Choroid plexus epithelial cell (primary cell): ENCODE data around the gene C1QTNF5.

Source experiments
- DNase-seq: peaks from one replicate; pipeline ENCODE4 v3.0.0-alpha.2; 2010; ENCODE audit warnings: low read depth
- H3K4me3 ChIP-seq: 2 replicates; pipeline ENCODE4 v1.5.1; 2011; ENCODE audit warnings: low read depth, mild to moderate bottlenecking, control low read depth, low read length, moderate library complexity
- CTCF ChIP-seq: conservative IDR thresholded peaks from 2 replicates; pipeline ENCODE4 v1.5.1; 2011; ENCODE audit warnings: low read depth, mild to moderate bottlenecking, control low read depth, inconsistent platforms, low read length, moderate library complexity

C1QTNF5 gene

GRCh38 chr11:119343726-119344125 lies 3.0 kb upstream of the C1QTNF5 start:
- no peak overlapping the region for H3K4me3 ChIP-seq
- no peak for DNase-seq
- TF ChIP-seq CTCF, result no peak

- TF ChIP-seq CTCF, result no peak
- no peak overlapping the region for H3K4me3 ChIP-seq
- DNase-seq, result no peak
Measured at GRCh38 chr11:119342362-119343130, 1.9 kb upstream of the C1QTNF5 start.

GRCh38 chr11:119342023-119342300 lies 1.3 kb upstream of the C1QTNF5 start:
- DNase-seq, result no peak
- no peak for TF ChIP-seq CTCF
- H3K4me3 ChIP-seq, result no peak overlapping the region

- no peak for DNase-seq
- no peak overlapping the region for H3K4me3 ChIP-seq
- TF ChIP-seq CTCF, result no peak
Measured at GRCh38 chr11:119341222-119342022, 739 bp upstream of the C1QTNF5 start.

GRCh38 chr11:119339589-119340334 lies 921 bp downstream of the C1QTNF5 start:
- peak; percentile 48 for DNase-seq
- H3K4me3 ChIP-seq, result peak overlapping the region; percentile 44

GRCh38 chr11:119338965-119339588 lies 1.6 kb downstream of the C1QTNF5 start:
- no peak for DNase-seq
- no peak for TF ChIP-seq CTCF
- peak overlapping the region; percentile 44 for H3K4me3 ChIP-seq

More at GRCh38 chr11:119339589-119340334, 921 bp downstream of the C1QTNF5 start:
- peak; percentile 61 for TF ChIP-seq CTCF
